Measurements from ENCODE around the gene SLC35G3.

DNA sequence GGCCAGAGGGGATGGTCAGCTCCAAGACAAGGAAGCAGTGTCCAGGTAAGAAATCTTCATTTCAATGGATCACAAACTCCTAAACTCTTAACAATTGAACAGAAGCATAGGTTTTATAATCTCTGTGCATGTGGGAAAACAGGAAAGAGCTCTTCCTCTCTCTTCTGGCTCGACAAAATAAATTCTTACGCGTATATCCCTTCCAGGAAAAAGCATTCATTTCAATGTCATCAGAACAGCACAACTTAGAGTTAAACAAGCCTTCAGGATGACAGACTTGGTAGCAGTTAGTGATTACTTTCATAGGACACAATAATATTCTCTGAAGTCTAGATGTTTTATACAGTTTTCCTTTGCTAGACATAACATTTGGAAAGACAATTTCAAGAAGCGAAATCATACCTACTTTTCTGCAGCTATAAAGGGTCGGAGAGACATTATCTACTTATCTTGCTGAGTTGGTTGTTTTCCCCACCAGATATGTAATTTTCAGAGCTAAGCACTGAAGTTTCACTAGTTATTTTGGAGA lies 19.3 kb upstream of the SLC35G3 start:
- TF ChIP-seq, protein P1, sequence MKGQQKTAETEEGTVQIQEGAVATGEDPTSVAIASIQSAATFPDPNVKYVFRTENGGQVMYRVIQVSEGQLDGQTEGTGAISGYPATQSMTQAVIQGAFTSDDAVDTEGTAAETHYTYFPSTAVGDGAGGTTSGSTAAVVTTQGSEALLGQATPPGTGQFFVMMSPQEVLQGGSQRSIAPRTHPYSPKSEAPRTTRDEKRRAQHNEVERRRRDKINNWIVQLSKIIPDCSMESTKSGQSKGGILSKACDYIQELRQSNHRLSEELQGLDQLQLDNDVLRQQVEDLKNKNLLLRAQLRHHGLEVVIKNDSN (IDR thresholded peaks at IDR 0.05; ENCODE audit: borderline replicate concordance, extremely low read length, insufficient read depth, low read depth, low read length): no peak
- TF ChIP-seq, protein P2, sequence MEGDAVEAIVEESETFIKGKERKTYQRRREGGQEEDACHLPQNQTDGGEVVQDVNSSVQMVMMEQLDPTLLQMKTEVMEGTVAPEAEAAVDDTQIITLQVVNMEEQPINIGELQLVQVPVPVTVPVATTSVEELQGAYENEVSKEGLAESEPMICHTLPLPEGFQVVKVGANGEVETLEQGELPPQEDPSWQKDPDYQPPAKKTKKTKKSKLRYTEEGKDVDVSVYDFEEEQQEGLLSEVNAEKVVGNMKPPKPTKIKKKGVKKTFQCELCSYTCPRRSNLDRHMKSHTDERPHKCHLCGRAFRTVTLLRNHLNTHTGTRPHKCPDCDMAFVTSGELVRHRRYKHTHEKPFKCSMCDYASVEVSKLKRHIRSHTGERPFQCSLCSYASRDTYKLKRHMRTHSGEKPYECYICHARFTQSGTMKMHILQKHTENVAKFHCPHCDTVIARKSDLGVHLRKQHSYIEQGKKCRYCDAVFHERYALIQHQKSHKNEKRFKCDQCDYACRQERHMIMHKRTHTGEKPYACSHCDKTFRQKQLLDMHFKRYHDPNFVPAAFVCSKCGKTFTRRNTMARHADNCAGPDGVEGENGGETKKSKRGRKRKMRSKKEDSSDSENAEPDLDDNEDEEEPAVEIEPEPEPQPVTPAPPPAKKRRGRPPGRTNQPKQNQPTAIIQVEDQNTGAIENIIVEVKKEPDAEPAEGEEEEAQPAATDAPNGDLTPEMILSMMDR (IDR thresholded peaks at IDR 0.05 in 2 of 3, conservative IDR thresholded peaks at IDR 0.05 in 1 of 3; ENCODE audit: control insufficient read depth in 2 of 3, extremely low read depth in 1 of 3, insufficient read depth in 1 of 3, low read depth in 3 of 3, low read length in 3 of 3): no peak
- no peak for TF ChIP-seq ESRRA (IDR thresholded peaks at IDR 0.05; ENCODE audit: low read length)
- no peak for TF ChIP-seq YY1 (IDR thresholded peaks at IDR 0.05; ENCODE audit: low read depth, low read length)
- no peak for TF ChIP-seq CREM (IDR thresholded peaks at IDR 0.05; ENCODE audit: low read depth)
- TF ChIP-seq TARDBP (IDR thresholded peaks at IDR 0.05; ENCODE audit: borderline replicate concordance): no peak
- TF ChIP-seq HCFC1 (IDR thresholded peaks at IDR 0.05; ENCODE audit: low read length): no peak
- TF ChIP-seq, protein P3, sequence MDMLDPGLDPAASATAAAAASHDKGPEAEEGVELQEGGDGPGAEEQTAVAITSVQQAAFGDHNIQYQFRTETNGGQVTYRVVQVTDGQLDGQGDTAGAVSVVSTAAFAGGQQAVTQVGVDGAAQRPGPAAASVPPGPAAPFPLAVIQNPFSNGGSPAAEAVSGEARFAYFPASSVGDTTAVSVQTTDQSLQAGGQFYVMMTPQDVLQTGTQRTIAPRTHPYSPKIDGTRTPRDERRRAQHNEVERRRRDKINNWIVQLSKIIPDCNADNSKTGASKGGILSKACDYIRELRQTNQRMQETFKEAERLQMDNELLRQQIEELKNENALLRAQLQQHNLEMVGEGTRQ (IDR thresholded peaks at IDR 0.05; ENCODE audit: borderline replicate concordance, low read depth, low read length): no peak
- TF ChIP-seq POLR2AphosphoS5 (IDR thresholded peaks at IDR 0.05; ENCODE audit: low read length): no peak
- TF ChIP-seq, protein P4, sequence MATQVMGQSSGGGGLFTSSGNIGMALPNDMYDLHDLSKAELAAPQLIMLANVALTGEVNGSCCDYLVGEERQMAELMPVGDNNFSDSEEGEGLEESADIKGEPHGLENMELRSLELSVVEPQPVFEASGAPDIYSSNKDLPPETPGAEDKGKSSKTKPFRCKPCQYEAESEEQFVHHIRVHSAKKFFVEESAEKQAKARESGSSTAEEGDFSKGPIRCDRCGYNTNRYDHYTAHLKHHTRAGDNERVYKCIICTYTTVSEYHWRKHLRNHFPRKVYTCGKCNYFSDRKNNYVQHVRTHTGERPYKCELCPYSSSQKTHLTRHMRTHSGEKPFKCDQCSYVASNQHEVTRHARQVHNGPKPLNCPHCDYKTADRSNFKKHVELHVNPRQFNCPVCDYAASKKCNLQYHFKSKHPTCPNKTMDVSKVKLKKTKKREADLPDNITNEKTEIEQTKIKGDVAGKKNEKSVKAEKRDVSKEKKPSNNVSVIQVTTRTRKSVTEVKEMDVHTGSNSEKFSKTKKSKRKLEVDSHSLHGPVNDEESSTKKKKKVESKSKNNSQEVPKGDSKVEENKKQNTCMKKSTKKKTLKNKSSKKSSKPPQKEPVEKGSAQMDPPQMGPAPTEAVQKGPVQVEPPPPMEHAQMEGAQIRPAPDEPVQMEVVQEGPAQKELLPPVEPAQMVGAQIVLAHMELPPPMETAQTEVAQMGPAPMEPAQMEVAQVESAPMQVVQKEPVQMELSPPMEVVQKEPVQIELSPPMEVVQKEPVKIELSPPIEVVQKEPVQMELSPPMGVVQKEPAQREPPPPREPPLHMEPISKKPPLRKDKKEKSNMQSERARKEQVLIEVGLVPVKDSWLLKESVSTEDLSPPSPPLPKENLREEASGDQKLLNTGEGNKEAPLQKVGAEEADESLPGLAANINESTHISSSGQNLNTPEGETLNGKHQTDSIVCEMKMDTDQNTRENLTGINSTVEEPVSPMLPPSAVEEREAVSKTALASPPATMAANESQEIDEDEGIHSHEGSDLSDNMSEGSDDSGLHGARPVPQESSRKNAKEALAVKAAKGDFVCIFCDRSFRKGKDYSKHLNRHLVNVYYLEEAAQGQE (IDR thresholded peaks at IDR 0.05; ENCODE audit: low read depth, low read length): no peak
- TF ChIP-seq EZH2 (IDR thresholded peaks at IDR 0.05; ENCODE audit: borderline replicate concordance, control insufficient read depth, low read depth, low read length): no peak

All from GM12878 (cell line).